NOMO-1 treated with dmso at 0.1 percent for 144 hours (cell line): ENCODE results near the gene PLA2R1.
"Not testable (repeated sequence)": the region's sequence is repeated elsewhere in the genome, so short reads cannot be mapped to it uniquely, and the experiment has no call there.

Source experiments
- DNase-seq: peaks from one replicate; lab custom pipeline; 2025; ENCODE audit not compliant: unreplicated experiment; lab: John Stamatoyannopoulos, UW

PLA2R1 gene

GRCh38 chr2:160063879-160064612 lies 1.6 kb upstream of the PLA2R1 start:
- no peak for DNase-seq

GRCh38 chr2:160063271-160063670 lies 856 bp upstream of the PLA2R1 start:
- no peak for DNase-seq

- DNase-seq: no peak
Measured at GRCh38 chr2:160061944-160062291, 497 bp downstream of the PLA2R1 start.

- DNase-seq: no peak
Measured at GRCh38 chr2:160061533-160061932, 882 bp downstream of the PLA2R1 start.

GRCh38 chr2:160060297-160060696 lies 2.1 kb downstream of the PLA2R1 start:
- DNase-seq: no peak

- no peak for DNase-seq
Measured at GRCh38 chr2:160057356-160057755, 5.1 kb downstream of the PLA2R1 start.

- DNase-seq: no peak
Measured at GRCh38 chr2:160055726-160056108, 6.7 kb downstream of the PLA2R1 start.

- no peak for DNase-seq
Measured at GRCh38 chr2:160054984-160055725, 7.3 kb downstream of the PLA2R1 start.

- DNase-seq: no peak
Measured at GRCh38 chr2:160053946-160054345, 8.5 kb downstream of the PLA2R1 start.

GRCh38 chr2:160052531-160052930 lies 9.9 kb downstream of the PLA2R1 start:
- DNase-seq: no peak

GRCh38 chr2:160051371-160051800 lies 11.0 kb downstream of the PLA2R1 start:
- DNase-seq: no peak

- no peak for DNase-seq
Measured at GRCh38 chr2:160050147-160050546, 12.3 kb downstream of the PLA2R1 start.

GRCh38 chr2:160045703-160046210 lies 16.7 kb downstream of the PLA2R1 start:
- no peak for DNase-seq

GRCh38 chr2:160044728-160045127 lies 17.7 kb downstream of the PLA2R1 start:
- no peak for DNase-seq

GRCh38 chr2:160043265-160043664 lies 19.1 kb downstream of the PLA2R1 start:
- DNase-seq: no peak

- no peak for DNase-seq
Measured at GRCh38 chr2:160042054-160042453, 20.4 kb downstream of the PLA2R1 start.

- DNase-seq: no peak
Measured at GRCh38 chr2:160041091-160041490, 21.3 kb downstream of the PLA2R1 start.

- no peak for DNase-seq
Measured at GRCh38 chr2:160039166-160039903, 23.1 kb downstream of the PLA2R1 start.

GRCh38 chr2:160038662-160039061 lies 23.8 kb downstream of the PLA2R1 start:
- DNase-seq: not testable (repeated sequence)

- DNase-seq: no peak
Measured at GRCh38 chr2:160036736-160037135, 25.7 kb downstream of the PLA2R1 start.

- no peak for DNase-seq
Measured at GRCh38 chr2:160035125-160035524, 27.3 kb downstream of the PLA2R1 start.

GRCh38 chr2:160034396-160034795 lies 28.0 kb downstream of the PLA2R1 start:
- no peak for DNase-seq
